Amygdala (tissue), 56 donors: ENCODE data around the gene DHX58.

ENCODE experiments used
- DNase-seq, 56 donors: peaks; one replicate each; lab custom pipeline; 2025; lab: John Stamatoyannopoulos, UW

The DHX58 gene

GRCh38 chr17:42130310-42130936 lies 17.9 kb upstream of the DHX58 start:
- no peak for DNase-seq

GRCh38 chr17:42129109-42129837 lies 16.8 kb upstream of the DHX58 start:
- DNase-seq, result peak in 11 of 56 donors; percentile 4 to 57 (median 38)

- DNase-seq, result no peak
Measured at GRCh38 chr17:42127414-42127813, 14.9 kb upstream of the DHX58 start.

GRCh38 chr17:42126836-42127235 lies 14.3 kb upstream of the DHX58 start:
- DNase-seq, result no peak

GRCh38 chr17:42125565-42125964 lies 13.1 kb upstream of the DHX58 start:
- no peak for DNase-seq

- DNase-seq, result no peak
Measured at GRCh38 chr17:42124256-42124655, 11.7 kb upstream of the DHX58 start.

- DNase-seq, result no peak
Measured at GRCh38 chr17:42122371-42123303, 10.1 kb upstream of the DHX58 start, which contains the start of gene HSPB9. Gene HSPB9 (plus strand): TSS chr17:42122804. CDS start chr17:42122851, 47 bp downstream.

- DNase-seq, result peak in 55 of 56 donors; percentile 26 to 89 (median 72)
Measured at GRCh38 chr17:42120770-42121769, 8.6 kb upstream of the DHX58 start, which contains the start of gene KAT2A. Gene KAT2A (minus strand): TSS chr17:42121367. CDS start chr17:42121304, 63 bp downstream.

- no peak for DNase-seq
Measured at GRCh38 chr17:42120161-42120769, 7.8 kb upstream of the DHX58 start.

- DNase-seq, result no peak
Measured at GRCh38 chr17:42119301-42119700, 6.8 kb upstream of the DHX58 start.

- DNase-seq, result no peak
Measured at GRCh38 chr17:42118545-42118944, 6.0 kb upstream of the DHX58 start.

- no peak for DNase-seq
Measured at GRCh38 chr17:42118126-42118510, 5.6 kb upstream of the DHX58 start.

GRCh38 chr17:42117397-42118125 lies 5.0 kb upstream of the DHX58 start:
- no peak for DNase-seq

- DNase-seq, result peak in 49 of 56 donors; percentile 9 to 85 (median 47)
Measured at GRCh38 chr17:42116705-42117396, 4.3 kb upstream of the DHX58 start.

GRCh38 chr17:42114118-42114517 lies 1.6 kb upstream of the DHX58 start:
- no peak for DNase-seq

GRCh38 chr17:42113293-42114069 lies 967 bp upstream of the DHX58 start:
- no peak for DNase-seq
